Measurements from ENCODE around the gene SLX9.

GRCh38 chr21:44938772-44939531 is 877 bp upstream of the SLX9 start:
- TF ChIP-seq, protein P1, sequence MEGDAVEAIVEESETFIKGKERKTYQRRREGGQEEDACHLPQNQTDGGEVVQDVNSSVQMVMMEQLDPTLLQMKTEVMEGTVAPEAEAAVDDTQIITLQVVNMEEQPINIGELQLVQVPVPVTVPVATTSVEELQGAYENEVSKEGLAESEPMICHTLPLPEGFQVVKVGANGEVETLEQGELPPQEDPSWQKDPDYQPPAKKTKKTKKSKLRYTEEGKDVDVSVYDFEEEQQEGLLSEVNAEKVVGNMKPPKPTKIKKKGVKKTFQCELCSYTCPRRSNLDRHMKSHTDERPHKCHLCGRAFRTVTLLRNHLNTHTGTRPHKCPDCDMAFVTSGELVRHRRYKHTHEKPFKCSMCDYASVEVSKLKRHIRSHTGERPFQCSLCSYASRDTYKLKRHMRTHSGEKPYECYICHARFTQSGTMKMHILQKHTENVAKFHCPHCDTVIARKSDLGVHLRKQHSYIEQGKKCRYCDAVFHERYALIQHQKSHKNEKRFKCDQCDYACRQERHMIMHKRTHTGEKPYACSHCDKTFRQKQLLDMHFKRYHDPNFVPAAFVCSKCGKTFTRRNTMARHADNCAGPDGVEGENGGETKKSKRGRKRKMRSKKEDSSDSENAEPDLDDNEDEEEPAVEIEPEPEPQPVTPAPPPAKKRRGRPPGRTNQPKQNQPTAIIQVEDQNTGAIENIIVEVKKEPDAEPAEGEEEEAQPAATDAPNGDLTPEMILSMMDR (IDR thresholded peaks at IDR 0.05): no peak
- no peak for TF ChIP-seq ZFX (IDR thresholded peaks at IDR 0.05; ENCODE audit: borderline replicate concordance)
